K562 (cell line): ENCODE results near the gene MYLK4. TPM values are rescaled to one million over a fixed set of nuclear protein-coding genes. Genes with fewer than 3 reads are reported as not detected.
A peak's percentile ranks its signal among the peaks of the same experiment; 100 is the strongest.

Source experiments
- FOXA3 ChIP-seq, 2 experiments: fragments of 450-650 bp in 1 of 2; sonication (generic) in 1 of 2; formaldehyde crosslinking; IDR thresholded peaks in 1 of 2; conservative IDR thresholded peaks in 1 of 2; 2 replicates each; pipeline versions ENCODE4 v1.4.0 to v1.8.0; 2020 to 2022; ENCODE audit warnings: mild to moderate bottlenecking in 2 of 2, missing genetic modification reagents in 1 of 2
- HDAC3 ChIP-seq: fragments of 450-650 bp; IDR thresholded peaks from 2 replicates; pipeline ENCODE4 v1.6.1; 2018; ENCODE audit warnings: borderline replicate concordance, mild to moderate bottlenecking, moderate library complexity; ENCODE audit not compliant: partially characterized antibody
- HMGN3 ChIP-seq: IDR thresholded peaks from 2 replicates; pipeline ENCODE4 v1.6.1; 2011; ENCODE audit warnings: borderline replicate concordance, low read depth, mild to moderate bottlenecking, mixed read lengths, low read length; ENCODE audit not compliant: insufficient read length; ENCODE audit errors: extremely low read depth
- JUND ChIP-seq, 2 experiments: IDR thresholded peaks; 2 replicates in 1 of 2; 3 replicates in 1 of 2; pipeline ENCODE4 v1.6.1; 2011; ENCODE audit warnings: borderline replicate concordance in 2 of 2, low read depth in 2 of 2, low read length in 2 of 2, improper control_type of control experiment in 1 of 2, missing biosample characterization in 1 of 2, missing genetic modification characterization in 1 of 2, missing genetic modification reagents in 1 of 2
- KDM1A ChIP-seq, 2 experiments: fragments of 450-650 bp; IDR thresholded peaks; 2 replicates each; pipeline ENCODE4 v1.6.1; 2016; ENCODE audit warnings: mild to moderate bottlenecking in 2 of 2
- KLF13 ChIP-seq: fragments of 450-650 bp; IDR thresholded peaks from 2 replicates; pipeline ENCODE4 v1.6.1; 2016; ENCODE audit warnings: missing genetic modification characterization, low read depth, mild to moderate bottlenecking, missing compliant biosample characterization, moderate library complexity, borderline replicate concordance
- KLF6 ChIP-seq: fragments of 250-450 bp; sonication (Bioruptor Pico); IDR thresholded peaks from 2 replicates; pipeline ENCODE4 v1.4.0; 2020; ENCODE audit warnings: mild to moderate bottlenecking, moderate library complexity, borderline replicate concordance
- MAZ ChIP-seq, 2 experiments: fragments of 450-650 bp in 1 of 2; sonication (generic) in 1 of 2; formaldehyde crosslinking; IDR thresholded peaks in 1 of 2; conservative IDR thresholded peaks in 1 of 2; 2 replicates each; pipeline versions ENCODE4 v1.4.0 to v1.5.0; 2020; ENCODE audit warnings: mild to moderate bottlenecking in 1 of 2, missing genetic modification reagents in 1 of 2
- POU5F1 ChIP-seq: fragments of 150-350 bp; IDR thresholded peaks from 2 replicates; pipeline ENCODE4 v1.6.1; 2014; ENCODE audit warnings: borderline replicate concordance, low read length, low read depth, mild to moderate bottlenecking; ENCODE audit not compliant: partially characterized antibody
- RB1 ChIP-seq: fragments of 450-650 bp; IDR thresholded peaks from 2 replicates; pipeline ENCODE4 v1.6.1; 2017; ENCODE audit warnings: low read depth, mild to moderate bottlenecking
- SMARCE1 ChIP-seq: fragments of 450-650 bp; IDR thresholded peaks from 2 replicates; pipeline ENCODE4 v1.7.1; 2016; ENCODE audit warnings: mild to moderate bottlenecking
- TAF7 ChIP-seq: fragments of 450-650 bp; IDR thresholded peaks from 2 replicates; pipeline ENCODE4 v1.6.1; 2016; ENCODE audit warnings: missing genetic modification characterization, missing compliant biosample characterization
- TBL1XR1 ChIP-seq, 2 experiments: IDR thresholded peaks; 2 replicates each; pipeline ENCODE4 v1.6.1; 2012; ENCODE audit warnings: improper control_type of control experiment in 2 of 2, low read length in 2 of 2, mild to moderate bottlenecking in 1 of 2
- TCFL5 ChIP-seq: fragments of 250-450 bp; sonication (Bioruptor Pico); conservative IDR thresholded peaks from 2 replicates; pipeline ENCODE4 v1.6.1; 2021; ENCODE audit warnings: mild to moderate bottlenecking, moderate library complexity, matching md5 sums
- TSC22D4 ChIP-seq: fragments of 450-650 bp; IDR thresholded peaks from 2 replicates; pipeline ENCODE4 v1.6.1; 2016; ENCODE audit warnings: missing genetic modification characterization, missing biosample characterization, control low read depth
- ZKSCAN1 ChIP-seq: fragments of 150-350 bp; IDR thresholded peaks from 2 replicates; pipeline ENCODE4 v1.6.1; 2016; ENCODE audit warnings: low read depth, low read length
- ZNF121 ChIP-seq: sonication (generic); formaldehyde crosslinking; conservative IDR thresholded peaks from 2 replicates; pipeline ENCODE4 v1.8.0; 2022; ENCODE audit warnings: missing genetic modification reagents
- ZNF431 ChIP-seq: sonication (generic); formaldehyde crosslinking; IDR thresholded peaks from 2 replicates; pipeline ENCODE4 v1.8.0; 2022; ENCODE audit warnings: mild to moderate bottlenecking, missing genetic modification reagents
- polyA plus RNA-seq, 8 experiments: library from polyadenylated mRNA; depleted of rRNA in 4 of 8; stranded (reverse) in 5 of 8; unstranded in 3 of 8; fragments of >200 nt; fragmentation: Nextera tagmentation in 2 of 8; fragmentation: Illumina TruSeq in 1 of 8; extraction: Ambion mirVana in 2 of 8; extraction: Trizol in 1 of 8; gene quantifications; 2 replicates each; pipeline versions ENCODE4 v1.2.1 to v1.2.3, GENCODE V29; 2011 to 2014; ENCODE audit warnings: inconsistent platforms in 1 of 8, missing spikeins in 1 of 8
- total RNA-seq, 7 experiments: library from RNA; depleted of rRNA in 6 of 7; stranded (reverse); fragments of >200 nt in 6 of 7; fragmentation: Illumina TruSeq in 2 of 7; extraction: Trizol in 2 of 7; gene quantifications; 2 replicates each; pipeline versions ENCODE4 v1.2.1 to v1.2.3, GENCODE V29; 2011 to 2021; ENCODE audit warnings: low replicate concordance in 1 of 7
- TF ChIP-seq, protein P1 (sequence below): fragments of 250-450 bp; sonication (Bioruptor Pico); IDR thresholded peaks from 2 replicates; pipeline ENCODE4 v1.4.0; 2020
- TF ChIP-seq, protein P2 (sequence below): fragments of 250-450 bp; sonication (Bioruptor Pico); IDR thresholded peaks from 2 replicates; pipeline ENCODE4 v1.5.0; 2020; ENCODE audit warnings: mild to moderate bottlenecking
- TF ChIP-seq, protein P3 (sequence below), 3 experiments: fragments of 200-800 bp in 1 of 3; sonication (Bioruptor generic) in 1 of 3; sonication (generic) in 1 of 3; formaldehyde crosslinking in 1 of 3; IDR thresholded peaks; 2 replicates each; pipeline versions ENCODE4 v1.6.1 to v1.8.0; 2016 to 2022; ENCODE audit warnings: mild to moderate bottlenecking in 2 of 3, missing compliant biosample characterization in 2 of 3, missing genetic modification characterization in 2 of 3, missing genetic modification reagents in 1 of 3

Gene MYLK4
- total and polyA plus RNA-seq, 9 of the 15 experiments (the other 6 are each of a cell fraction or from before 2014, with no cell fraction given), result 0.01 to 0.15 (median 0.06) TPM

DNA sequence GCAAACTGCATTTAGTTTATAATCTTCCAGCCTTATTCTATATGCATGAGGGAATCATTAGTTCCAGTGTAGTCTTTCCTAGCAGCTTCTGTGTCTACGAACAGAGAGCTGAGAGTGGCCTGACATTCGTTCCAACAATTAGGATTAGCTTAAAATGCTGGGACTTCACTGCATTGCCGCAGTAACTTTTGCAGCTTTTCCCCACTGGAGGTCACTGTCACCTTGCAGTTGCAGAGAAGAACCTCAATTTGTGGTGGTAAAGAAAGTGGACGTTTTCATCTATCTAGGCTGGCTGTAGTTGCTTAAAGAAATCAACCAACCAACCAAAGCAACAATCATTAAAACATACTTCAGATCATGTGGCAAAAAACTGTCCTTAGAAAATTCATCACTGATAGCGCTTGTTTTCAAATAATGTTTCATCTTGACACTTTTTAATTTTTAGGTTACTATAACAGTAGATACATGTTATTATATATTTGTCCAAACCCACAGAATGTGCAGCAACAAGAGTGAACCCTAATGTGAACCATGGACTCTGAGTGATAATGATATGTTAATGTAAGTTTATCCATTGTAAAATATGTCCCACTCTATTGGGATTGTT, 12.2 kb downstream of the MYLK4 start (continued):
- TF ChIP-seq, protein P1, sequence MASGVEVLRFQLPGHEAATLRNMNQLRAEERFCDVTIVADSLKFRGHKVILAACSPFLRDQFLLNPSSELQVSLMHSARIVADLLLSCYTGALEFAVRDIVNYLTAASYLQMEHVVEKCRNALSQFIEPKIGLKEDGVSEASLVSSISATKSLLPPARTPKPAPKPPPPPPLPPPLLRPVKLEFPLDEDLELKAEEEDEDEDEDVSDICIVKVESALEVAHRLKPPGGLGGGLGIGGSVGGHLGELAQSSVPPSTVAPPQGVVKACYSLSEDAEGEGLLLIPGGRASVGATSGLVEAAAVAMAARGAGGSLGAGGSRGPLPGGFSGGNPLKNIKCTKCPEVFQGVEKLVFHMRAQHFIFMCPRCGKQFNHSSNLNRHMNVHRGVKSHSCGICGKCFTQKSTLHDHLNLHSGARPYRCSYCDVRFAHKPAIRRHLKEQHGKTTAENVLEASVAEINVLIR (CRISPR knock-in tag), result no peak
- no peak for TF ChIP-seq KLF13 (tag)
- peak; percentile 61; the same call in 1 of the 2 replicates for TF ChIP-seq RB1
- no peak for TF ChIP-seq ZNF121 (CRISPR knock-in tag)
- no peak for TF ChIP-seq POU5F1
- peak; percentile 50; the same call in 1 of the 2 replicates for TF ChIP-seq JUND (IDR thresholded peaks at IDR 0.05; ENCODE audit: borderline replicate concordance, low read depth, low read length)
- no peak for TF ChIP-seq JUND (tag; IDR thresholded peaks at IDR 0.05; ENCODE audit: borderline replicate concordance, low read depth, low read length)
- no peak for TF ChIP-seq SMARCE1
- TF ChIP-seq TCFL5 (CRISPR knock-in tag), result no peak
- no peak for TF ChIP-seq FOXA3 (CRISPR knock-in tag; conservative IDR thresholded peaks at IDR 0.05 in 1 of 2, IDR thresholded peaks at IDR 0.05 in 1 of 2)
- TF ChIP-seq, protein P2, sequence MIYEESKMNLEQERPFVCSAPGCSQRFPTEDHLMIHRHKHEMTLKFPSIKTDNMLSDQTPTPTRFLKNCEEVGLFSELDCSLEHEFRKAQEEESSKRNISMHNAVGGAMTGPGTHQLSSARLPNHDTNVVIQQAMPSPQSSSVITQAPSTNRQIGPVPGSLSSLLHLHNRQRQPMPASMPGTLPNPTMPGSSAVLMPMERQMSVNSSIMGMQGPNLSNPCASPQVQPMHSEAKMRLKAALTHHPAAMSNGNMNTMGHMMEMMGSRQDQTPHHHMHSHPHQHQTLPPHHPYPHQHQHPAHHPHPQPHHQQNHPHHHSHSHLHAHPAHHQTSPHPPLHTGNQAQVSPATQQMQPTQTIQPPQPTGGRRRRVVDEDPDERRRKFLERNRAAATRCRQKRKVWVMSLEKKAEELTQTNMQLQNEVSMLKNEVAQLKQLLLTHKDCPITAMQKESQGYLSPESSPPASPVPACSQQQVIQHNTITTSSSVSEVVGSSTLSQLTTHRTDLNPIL (CRISPR knock-in tag), result no peak
- 0 out of 4 replicates have a peak, but pooled peaks of 1 of the 2 experiments have one; percentile 42 for TF ChIP-seq MAZ (CRISPR knock-in tag; conservative IDR thresholded peaks at IDR 0.05 in 1 of 2, IDR thresholded peaks at IDR 0.05 in 1 of 2)
- no peak for TF ChIP-seq TBL1XR1 (IDR thresholded peaks at IDR 0.05; ENCODE audit: low read length in 2 of 2)
- no peak for TF ChIP-seq HMGN3
- peak; percentile 18; the same call in 1 of the 2 replicates for TF ChIP-seq ZKSCAN1
- no peak for TF ChIP-seq TSC22D4 (tag)
- TF ChIP-seq, protein P3, sequence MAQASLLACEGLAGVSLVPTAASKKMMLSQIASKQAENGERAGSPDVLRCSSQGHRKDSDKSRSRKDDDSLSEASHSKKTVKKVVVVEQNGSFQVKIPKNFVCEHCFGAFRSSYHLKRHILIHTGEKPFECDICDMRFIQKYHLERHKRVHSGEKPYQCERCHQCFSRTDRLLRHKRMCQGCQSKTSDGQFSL (CRISPR knock-in tag; IDR thresholded peaks at IDR 0.05), result no peak
- TF ChIP-seq, protein P3 (tag; IDR thresholded peaks at IDR 0.05), result no peak
- no peak for TF ChIP-seq TAF7 (tag)
- TF ChIP-seq KLF6 (CRISPR knock-in tag), result no peak
- no peak for TF ChIP-seq HDAC3
- TF ChIP-seq KDM1A (IDR thresholded peaks at IDR 0.05), result no peak
- TF ChIP-seq ZNF431 (CRISPR knock-in tag), result no peak
